AG09309 (cell line): ENCODE data around the gene CLEC16A.
"Not testable (repeated sequence)": the region's sequence is repeated elsewhere in the genome, so short reads cannot be mapped to it uniquely, and the experiment has no call there.

ENCODE experiments used
- DNase-seq: peaks from one replicate; pipeline ENCODE4 v3.0.0-alpha.2; 2010; ENCODE audit warnings: low read depth
- H3K4me3 ChIP-seq: 2 replicates; pipeline ENCODE4 v1.5.1; 2011; ENCODE audit warnings: mild to moderate bottlenecking, low read depth, low read length, moderate library complexity; ENCODE audit not compliant: control insufficient read depth
- CTCF ChIP-seq: IDR thresholded peaks from 2 replicates; pipeline ENCODE4 v1.5.1; 2011; ENCODE audit warnings: mild to moderate bottlenecking, low read depth, low read length, inconsistent platforms; ENCODE audit not compliant: insufficient read depth, control insufficient read depth; ENCODE audit errors: missing control alignments

Gene CLEC16A

GRCh38 chr16:11102523-11102898, 158.1 kb downstream of the CLEC16A start:
- no peak overlapping the region for H3K4me3 ChIP-seq
- no peak for TF ChIP-seq CTCF
- no peak for DNase-seq

GRCh38 chr16:11103301-11103700, 158.9 kb downstream of the CLEC16A start:
- not testable (repeated sequence) for DNase-seq

GRCh38 chr16:11104168-11105037, 160.0 kb downstream of the CLEC16A start:
- TF ChIP-seq CTCF: no peak
- DNase-seq: no peak
- no peak overlapping the region for H3K4me3 ChIP-seq

More at GRCh38 chr16:11103301-11103700, 158.9 kb downstream of the CLEC16A start:
- H3K4me3 ChIP-seq: not testable (repeated sequence)

GRCh38 chr16:11105038-11105903, 160.9 kb downstream of the CLEC16A start:
- H3K4me3 ChIP-seq: no peak overlapping the region
- DNase-seq: peak; percentile 86
- no peak for TF ChIP-seq CTCF

GRCh38 chr16:11106726-11107125, 162.4 kb downstream of the CLEC16A start:
- TF ChIP-seq CTCF: no peak
- no peak overlapping the region for H3K4me3 ChIP-seq
- DNase-seq: no peak

GRCh38 chr16:11107780-11108465, 163.6 kb downstream of the CLEC16A start:
- no peak for TF ChIP-seq CTCF
- DNase-seq: no peak
- no peak overlapping the region for H3K4me3 ChIP-seq
